LNCaP clone FGC (cell line): ENCODE results near the gene UBAP1.

Source experiments
- DNase-seq: peaks from one replicate; pipeline ENCODE4 v3.0.0-alpha.2; 2011; ENCODE audit warnings: low read depth
- H3K4me3 ChIP-seq: 2 replicates; pipeline ENCODE4 v1.5.1; 2011; ENCODE audit warnings: mild to moderate bottlenecking, low read depth, low read length, control low read depth
- CTCF ChIP-seq: IDR thresholded peaks from 2 replicates; pipeline ENCODE4 v1.5.1; 2012; ENCODE audit warnings: mild to moderate bottlenecking; ENCODE audit not compliant: control insufficient read depth, insufficient read depth; ENCODE audit errors: extremely low read depth

Gene UBAP1

GRCh38 chr9:34163434-34163833, 15.4 kb upstream of the UBAP1 start:
- DNase-seq = no peak
- no peak for TF ChIP-seq CTCF
- no peak overlapping the region for H3K4me3 ChIP-seq

GRCh38 chr9:34169125-34169524, 9.7 kb upstream of the UBAP1 start:
- no peak for DNase-seq
- H3K4me3 ChIP-seq = no peak overlapping the region
- no peak for TF ChIP-seq CTCF

GRCh38 chr9:34170237-34170991, 8.4 kb upstream of the UBAP1 start:
- DNase-seq = no peak
- H3K4me3 ChIP-seq = no peak overlapping the region
- TF ChIP-seq CTCF = no peak

GRCh38 chr9:34171753-34172535, 6.9 kb upstream of the UBAP1 start:
- no peak for DNase-seq
- TF ChIP-seq CTCF = no peak
- no peak overlapping the region for H3K4me3 ChIP-seq

- no peak overlapping the region for H3K4me3 ChIP-seq
- TF ChIP-seq CTCF = no peak
- DNase-seq = no peak
Observed at GRCh38 chr9:34176089-34176488, 2.8 kb upstream of the UBAP1 start.

- DNase-seq = no peak
- H3K4me3 ChIP-seq = peak overlapping the region; percentile 93
- no peak for TF ChIP-seq CTCF
Observed at GRCh38 chr9:34177593-34178435, 1.0 kb upstream of the UBAP1 start.
